KG1 (cell line): ENCODE measurements around the gene PI16.

Experiments
- DNase-seq: peaks from one replicate; lab custom pipeline; 2025; lab: John Stamatoyannopoulos, UW

Gene PI16

GRCh38 chr6:36999751-37000125 is 45.2 kb downstream of the PI16 start:
- no peak for DNase-seq

- no peak for DNase-seq
Measured at GRCh38 chr6:37004044-37004980, 49.8 kb downstream of the PI16 start.

GRCh38 chr6:37005061-37005810 is 50.7 kb downstream of the PI16 start, which contains the start of gene FGD2:
TSS of gene FGD2 (plus strand) at chr6:37005655. CDS start at chr6:37005818, 163 bp downstream.
- peak; percentile 16 for DNase-seq

- DNase-seq = no peak
Measured at GRCh38 chr6:37005827-37006567, 51.5 kb downstream of the PI16 start.

GRCh38 chr6:37006793-37007339 is 52.3 kb downstream of the PI16 start:
- no peak for DNase-seq

- DNase-seq = no peak
Measured at GRCh38 chr6:37007340-37008043, 53.0 kb downstream of the PI16 start.

- DNase-seq = no peak
Measured at GRCh38 chr6:37008484-37009465, 54.2 kb downstream of the PI16 start.

GRCh38 chr6:37010402-37010892 is 55.9 kb downstream of the PI16 start:
- no peak for DNase-seq

GRCh38 chr6:37011656-37012378 is 57.3 kb downstream of the PI16 start:
- DNase-seq = no peak

GRCh38 chr6:37013516-37014491 is 59.3 kb downstream of the PI16 start:
- DNase-seq = no peak
